ENCODE data around the gene UNC93A.
"Not testable (repeated sequence)": the region's sequence is repeated elsewhere in the genome, so short reads cannot be mapped to it uniquely, and the experiment has no call there.

UNC93A gene

DNA sequence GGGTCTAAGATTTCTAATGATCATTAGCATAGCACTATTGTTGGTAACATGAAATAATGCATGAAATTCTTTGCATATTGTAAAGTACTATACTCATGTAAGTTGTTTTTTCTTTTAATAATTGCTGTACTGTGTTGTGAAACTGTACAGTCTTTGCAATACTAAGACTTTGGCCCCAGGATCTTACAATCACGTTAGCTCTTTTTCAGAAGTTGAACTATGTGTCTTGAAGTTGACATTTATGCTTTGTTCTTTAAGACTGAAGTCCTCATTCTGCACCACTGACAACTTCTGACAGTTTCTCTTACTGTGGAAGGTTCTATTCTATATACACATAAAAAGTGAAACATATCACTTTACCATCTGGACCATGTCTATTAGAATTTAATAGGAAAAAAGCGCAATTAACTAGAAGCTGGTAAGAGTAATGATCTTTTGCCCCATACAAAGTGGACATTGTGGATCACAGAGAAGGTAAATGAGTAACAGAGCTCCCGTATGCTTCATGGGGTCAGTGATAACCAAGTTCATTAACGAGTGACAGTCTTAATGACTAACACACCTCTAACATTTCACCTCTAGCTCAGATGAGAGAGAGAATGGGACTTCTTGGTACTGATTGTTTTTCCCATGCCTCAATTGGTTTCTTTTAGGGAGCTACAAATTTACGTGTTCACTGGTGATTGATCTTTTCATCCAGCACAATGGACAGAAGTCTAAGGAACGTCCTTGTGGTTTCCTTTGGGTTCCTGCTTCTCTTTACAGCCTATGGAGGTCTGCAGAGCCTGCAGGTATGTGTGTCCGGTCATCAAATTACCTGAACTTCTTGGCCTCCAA is at the start of gene UNC93A:
Gene UNC93A, plus strand, starts transcription at position 530 of the 837 bp plus-strand sequence. Its CDS starts 175 bp downstream, at position 705.
- TF ChIP-seq, protein P1, sequence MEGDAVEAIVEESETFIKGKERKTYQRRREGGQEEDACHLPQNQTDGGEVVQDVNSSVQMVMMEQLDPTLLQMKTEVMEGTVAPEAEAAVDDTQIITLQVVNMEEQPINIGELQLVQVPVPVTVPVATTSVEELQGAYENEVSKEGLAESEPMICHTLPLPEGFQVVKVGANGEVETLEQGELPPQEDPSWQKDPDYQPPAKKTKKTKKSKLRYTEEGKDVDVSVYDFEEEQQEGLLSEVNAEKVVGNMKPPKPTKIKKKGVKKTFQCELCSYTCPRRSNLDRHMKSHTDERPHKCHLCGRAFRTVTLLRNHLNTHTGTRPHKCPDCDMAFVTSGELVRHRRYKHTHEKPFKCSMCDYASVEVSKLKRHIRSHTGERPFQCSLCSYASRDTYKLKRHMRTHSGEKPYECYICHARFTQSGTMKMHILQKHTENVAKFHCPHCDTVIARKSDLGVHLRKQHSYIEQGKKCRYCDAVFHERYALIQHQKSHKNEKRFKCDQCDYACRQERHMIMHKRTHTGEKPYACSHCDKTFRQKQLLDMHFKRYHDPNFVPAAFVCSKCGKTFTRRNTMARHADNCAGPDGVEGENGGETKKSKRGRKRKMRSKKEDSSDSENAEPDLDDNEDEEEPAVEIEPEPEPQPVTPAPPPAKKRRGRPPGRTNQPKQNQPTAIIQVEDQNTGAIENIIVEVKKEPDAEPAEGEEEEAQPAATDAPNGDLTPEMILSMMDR (IDR thresholded peaks at IDR 0.05; ENCODE audit: low read depth, low read length, missing control alignments): no peak
- DNase-seq (ENCODE audit: extremely low read depth, low read depth): no peak
- H3K4me3 ChIP-seq (replicated peaks; ENCODE audit: low read depth, low read length): no peak within 1 kb of the TSS

DNA sequence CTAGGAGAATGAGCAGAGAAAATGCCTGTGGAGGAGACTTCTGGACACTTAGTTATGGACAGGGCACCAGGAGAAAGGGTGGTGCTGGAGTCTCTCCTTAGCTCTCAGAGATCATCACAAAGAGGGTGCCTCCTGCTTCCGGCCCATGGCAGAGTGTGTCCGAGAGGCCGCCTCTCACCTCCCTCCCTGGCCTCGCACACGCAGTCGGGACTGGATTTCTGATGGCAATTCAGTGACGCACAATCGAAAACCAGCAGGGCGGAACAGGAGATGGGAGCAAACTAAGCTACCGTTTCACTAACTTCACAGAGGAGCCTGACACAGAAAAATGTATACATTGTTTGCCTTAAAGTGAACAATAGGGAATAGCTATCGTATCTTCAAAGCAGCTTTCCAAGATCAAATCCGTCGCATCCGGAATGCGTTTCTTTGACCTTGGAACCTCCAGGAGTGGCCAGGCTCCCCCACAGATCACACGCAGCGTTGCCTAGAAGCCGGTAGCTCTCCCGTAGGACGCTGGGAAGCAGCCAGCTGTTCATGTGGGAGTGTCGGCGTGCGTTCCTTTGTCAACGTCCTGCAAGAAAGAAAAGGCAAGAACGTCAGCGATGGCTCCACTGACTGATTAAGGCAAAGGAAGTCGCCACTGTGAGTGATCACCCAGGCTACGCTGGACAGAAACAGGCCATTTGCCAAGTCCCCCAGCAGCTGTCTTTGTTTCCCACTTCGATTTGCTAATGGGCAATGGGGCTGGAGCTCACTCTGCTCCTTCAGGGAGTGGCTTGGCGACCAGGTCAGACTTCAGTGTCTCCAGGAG is 49.6 kb upstream of the UNC93A start:
- not testable (repeated sequence) for H3K4me3 ChIP-seq (replicated peaks; ENCODE audit: low read depth, low read length); DNase-seq (ENCODE audit: extremely low read depth, low read depth)

DNA sequence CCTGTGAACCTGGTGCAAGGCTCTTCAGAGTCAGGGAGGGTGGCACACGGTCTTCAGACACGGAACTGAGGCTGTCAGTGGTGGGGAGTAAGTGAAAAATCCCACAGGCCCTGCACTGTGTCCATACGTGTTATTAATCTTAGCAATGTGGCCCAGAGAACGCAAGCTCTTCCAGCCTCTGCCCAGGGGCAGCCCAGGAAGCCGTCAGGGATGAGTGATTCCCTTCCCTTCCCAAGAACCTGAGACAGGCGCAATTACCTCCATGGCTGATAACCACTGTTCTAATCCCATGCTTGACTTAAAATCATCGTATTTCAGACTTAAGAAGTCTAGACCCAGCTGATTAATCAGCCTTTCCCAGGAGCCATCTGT is 49.0 kb upstream of the UNC93A start:
- DNase-seq (ENCODE audit: extremely low read depth, low read depth); H3K4me3 ChIP-seq (replicated peaks; ENCODE audit: low read depth, low read length): not testable (repeated sequence)

DNA sequence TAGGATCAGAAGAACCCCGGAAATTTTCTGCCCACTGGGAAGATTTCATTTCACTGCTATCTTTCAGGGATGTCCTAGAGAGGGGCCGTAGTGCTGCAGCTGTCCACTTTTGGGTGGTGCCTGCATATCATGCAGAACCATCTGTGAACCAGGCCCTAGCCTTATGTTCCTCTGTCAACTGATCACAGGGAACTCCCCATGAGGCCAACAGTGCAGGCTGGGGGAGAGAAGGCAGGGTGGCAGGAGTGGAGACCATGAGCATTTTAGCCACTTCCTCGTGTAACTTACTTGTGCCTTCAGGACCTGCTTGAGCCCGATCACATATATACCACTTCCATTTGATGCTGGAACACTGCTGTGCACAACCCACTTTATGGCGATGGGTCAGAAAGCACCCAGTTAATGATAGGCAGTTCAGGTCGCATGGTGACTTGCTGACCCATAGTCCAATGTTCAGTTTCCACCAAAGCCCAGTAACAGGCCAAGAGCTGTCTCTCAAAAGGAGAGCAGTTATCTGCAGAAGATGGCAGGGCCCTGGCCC is 48.5 kb upstream of the UNC93A start:
- H3K4me3 ChIP-seq (replicated peaks; ENCODE audit: low read depth, low read length); DNase-seq (ENCODE audit: extremely low read depth, low read depth): not testable (repeated sequence)

DNA sequence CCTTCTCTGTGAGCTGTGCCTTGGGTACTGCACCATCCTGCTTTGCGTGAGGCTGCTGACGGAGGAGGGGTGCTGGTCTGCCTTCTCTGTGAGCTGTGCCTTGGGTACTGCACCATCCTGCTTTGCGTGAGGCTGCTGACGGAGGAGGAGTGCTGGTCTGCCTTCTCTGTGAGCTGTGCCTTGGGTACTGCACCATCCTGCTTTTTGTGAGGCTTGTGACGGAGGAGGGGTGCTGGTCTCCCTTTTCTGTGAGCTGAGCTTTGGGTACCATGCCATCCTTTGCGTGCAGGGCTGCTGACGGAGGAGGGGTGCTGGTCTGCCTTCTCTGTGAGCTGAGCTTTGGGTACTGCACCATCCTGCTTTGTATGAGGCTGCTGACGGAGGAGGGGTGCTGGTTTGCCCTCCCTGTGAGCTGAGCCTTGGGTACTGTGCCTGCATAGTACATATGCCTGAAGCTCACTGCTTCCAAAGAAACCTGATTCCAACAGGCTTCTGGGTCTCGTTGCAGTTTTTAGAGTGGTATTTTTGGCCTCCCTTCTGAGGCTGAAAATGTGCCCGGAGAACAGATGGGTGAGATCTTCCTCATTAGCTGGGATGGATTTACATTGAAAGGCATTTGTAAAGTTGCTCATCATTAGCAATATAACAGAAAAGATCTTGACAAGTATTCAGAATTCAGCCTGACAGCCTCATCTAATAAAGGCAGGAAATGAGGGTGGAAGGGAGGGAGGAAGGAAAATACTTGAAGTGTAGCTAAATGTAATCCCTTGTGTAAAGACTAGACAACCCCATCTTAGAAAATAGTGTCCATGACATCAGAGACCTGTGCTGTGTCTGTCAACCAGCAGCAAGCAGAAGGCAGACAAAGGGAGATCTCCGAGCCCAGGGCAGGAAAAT is 46.8 kb upstream of the UNC93A start:
- TF ChIP-seq, protein P1 (IDR thresholded peaks at IDR 0.05; ENCODE audit: low read depth, low read length, missing control alignments): no peak
- H3K4me3 ChIP-seq (replicated peaks; ENCODE audit: low read depth, low read length): no peak overlapping the region
- DNase-seq (ENCODE audit: extremely low read depth, low read depth): no peak

DNA sequence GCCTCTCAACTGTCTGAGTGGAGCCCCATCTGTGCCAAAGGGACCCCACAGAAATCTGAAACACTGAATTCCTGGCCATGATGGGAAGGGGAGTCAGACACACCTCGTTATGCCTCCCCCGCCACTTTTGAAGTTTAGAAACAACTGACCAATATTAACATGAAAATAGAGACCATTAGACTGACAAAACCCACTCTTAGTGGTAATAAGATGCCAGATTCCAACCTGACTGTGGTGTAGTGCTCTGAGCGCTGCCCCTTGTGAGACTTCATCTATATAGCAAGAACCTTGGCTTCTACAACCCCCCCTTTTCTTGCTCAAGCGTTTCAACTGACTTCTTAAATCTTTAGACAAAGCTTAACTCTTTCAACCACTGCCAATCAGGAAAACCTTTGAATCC is 46.1 kb upstream of the UNC93A start:
- H3K4me3 ChIP-seq (replicated peaks; ENCODE audit: low read depth, low read length): no peak overlapping the region
- DNase-seq (ENCODE audit: extremely low read depth, low read depth): no peak
- TF ChIP-seq, protein P1 (IDR thresholded peaks at IDR 0.05; ENCODE audit: low read depth, low read length, missing control alignments): no peak

DNA sequence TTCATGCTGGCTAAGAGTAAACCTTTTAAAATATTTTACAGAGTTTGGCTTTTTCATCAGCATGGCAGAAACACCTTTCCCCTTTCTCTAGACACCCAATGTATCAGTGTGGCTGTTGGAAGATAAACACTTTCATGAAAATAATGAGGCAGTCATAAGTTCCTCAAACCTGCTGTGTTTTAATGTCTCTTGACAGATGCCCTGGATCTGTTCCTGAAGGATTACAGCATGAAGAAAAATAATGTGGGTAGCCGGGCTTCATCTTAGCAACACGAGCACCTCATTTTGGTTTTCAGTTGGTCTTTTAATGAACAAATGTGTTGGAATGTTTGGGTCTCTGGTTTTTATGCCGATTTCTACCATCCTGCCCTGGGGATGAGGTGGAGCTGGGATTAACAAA is 45.5 kb upstream of the UNC93A start:
- no peak for DNase-seq (ENCODE audit: extremely low read depth, low read depth)
- no peak overlapping the region for H3K4me3 ChIP-seq (replicated peaks; ENCODE audit: low read depth, low read length)
- TF ChIP-seq, protein P1 (IDR thresholded peaks at IDR 0.05; ENCODE audit: low read depth, low read length, missing control alignments): no peak
